AG04450 (cell line): Measurements from ENCODE around the gene SLC35B1. TPM values are rescaled to one million over a fixed set of nuclear protein-coding genes. Genes with fewer than 3 reads are reported as not detected.

Experiments used
- CTCF ChIA-PET: fragments of 300-600, 350-600 bp; formaldehyde crosslinking; extraction: SDS; loops from one replicate; lab custom pipeline; 2022; ENCODE audit warnings: antibody characterized with exemption, inconsistent platforms; lab: Charles Lee
- POLR2A ChIA-PET: fragments of 350-600 bp; formaldehyde crosslinking; extraction: SDS; loops from one replicate; lab custom pipeline; 2021; ENCODE audit warnings: antibody characterized with exemption, inconsistent platforms; lab: Yijun Ruan, JAX
- DNase-seq: peaks from one replicate; pipeline ENCODE4 v3.0.0-alpha.2; 2011; ENCODE audit warnings: low read depth, low spot score
- H3K27ac ChIP-seq: one replicate; pipeline ENCODE4 v1.5.1; 2012; ENCODE audit warnings: low read depth, low read length, control low read depth
- H3K27me3 ChIP-seq: one replicate; pipeline ENCODE4 v1.6.0; 2012; ENCODE audit warnings: low read length; ENCODE audit not compliant: control insufficient read depth, insufficient read depth
- H3K4me3 ChIP-seq: 2 replicates; pipeline ENCODE4 v1.5.1; 2011; ENCODE audit warnings: mild to moderate bottlenecking, low read depth, low read length, control low read depth
- H3K9me3 ChIP-seq: 2 replicates; pipeline ENCODE4 v1.5.1; 2012; ENCODE audit warnings: low read length; ENCODE audit not compliant: control insufficient read depth, insufficient read depth
- polyA minus RNA-seq: library from RNA; depleted of rRNA, polyadenylated mRNA; stranded (reverse); fragments of >200 nt; gene quantifications from 2 replicates; pipeline ENCODE4 v1.2.3, GENCODE V29; 2011; rRNA and poly(A)+ RNA removed
- polyA plus RNA-seq: library from polyadenylated mRNA; depleted of rRNA; stranded (reverse); fragments of >200 nt; gene quantifications from 2 replicates; pipeline ENCODE4 v1.2.3, GENCODE V29; 2011; rRNA removed
- TF ChIP-seq, protein P1 (sequence below): IDR thresholded peaks from 2 replicates; pipeline ENCODE4 v1.5.1; 2011; ENCODE audit warnings: low read depth, low read length, control low read depth, inconsistent platforms

Gene SLC35B1, protein sequence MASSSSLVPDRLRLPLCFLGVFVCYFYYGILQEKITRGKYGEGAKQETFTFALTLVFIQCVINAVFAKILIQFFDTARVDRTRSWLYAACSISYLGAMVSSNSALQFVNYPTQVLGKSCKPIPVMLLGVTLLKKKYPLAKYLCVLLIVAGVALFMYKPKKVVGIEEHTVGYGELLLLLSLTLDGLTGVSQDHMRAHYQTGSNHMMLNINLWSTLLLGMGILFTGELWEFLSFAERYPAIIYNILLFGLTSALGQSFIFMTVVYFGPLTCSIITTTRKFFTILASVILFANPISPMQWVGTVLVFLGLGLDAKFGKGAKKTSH
- polyA plus RNA-seq, result 99.1 and 109 TPM in 2 replicates
- polyA minus RNA-seq, result 64.2 and 77.9 TPM in 2 replicates

DNA sequence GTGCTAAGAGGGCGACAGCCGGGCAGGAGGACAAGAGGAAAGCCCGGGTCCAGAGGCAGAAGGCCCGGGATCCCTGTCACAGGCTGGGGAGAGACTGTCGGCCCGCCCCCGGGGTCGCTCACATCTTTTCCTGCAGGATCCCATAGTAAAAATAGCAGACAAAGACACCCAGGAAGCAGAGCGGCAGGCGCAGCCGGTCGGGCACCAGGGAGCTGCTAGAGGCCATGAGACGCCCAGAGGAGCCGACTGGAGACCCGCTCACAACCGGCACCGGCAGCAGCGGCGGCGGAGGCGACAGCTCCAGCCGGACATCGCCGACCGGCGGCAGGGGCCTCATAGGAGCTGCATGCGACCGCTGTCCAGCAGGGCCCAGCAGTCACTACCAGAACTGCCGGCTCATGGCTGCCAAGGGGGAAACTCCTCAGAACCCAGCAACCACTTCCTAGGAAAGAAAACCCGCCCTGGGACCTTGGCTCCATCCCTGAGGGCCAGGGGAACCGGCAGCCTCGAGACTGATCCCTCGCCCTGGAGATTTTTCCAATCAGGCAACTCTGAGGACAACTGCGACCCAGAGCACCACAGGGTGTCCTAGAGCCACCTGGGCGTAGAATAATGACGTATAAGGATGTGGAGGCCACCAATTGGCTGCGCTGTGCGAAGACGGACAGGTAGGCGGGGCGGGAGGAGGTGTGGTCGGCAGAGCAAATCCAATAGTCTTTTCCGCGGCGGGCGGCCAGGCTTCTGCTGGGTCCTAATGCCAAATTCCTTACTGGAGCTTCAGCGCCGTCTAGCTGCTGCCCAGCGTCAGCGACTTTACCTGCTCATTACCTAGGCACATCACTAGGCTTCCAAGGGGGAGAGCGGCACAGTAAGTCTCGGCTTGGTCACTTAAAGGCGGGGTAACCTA, at the start of gene SLC35B1:
Gene SLC35B1, minus strand, starts transcription at position 357 of the 907 bp plus-strand sequence. Its CDS starts 131 bp downstream, at position 226.
- no peaks in the 10 kb centered on the region; the same call in 1 of the 2 replicates for H3K9me3 ChIP-seq
- peak within 1 kb of the TSS; percentile 92 for H3K27ac ChIP-seq
- no peaks in the 10 kb centered on the region for H3K27me3 ChIP-seq
- POLR2A ChIA-PET, result interaction anchor here (0.5 to 1.4 kb wide), 8 partner anchors 10 to 423 kb away, joined by 3 to 10 read pairs (median 4); partner anchors contain the start of genes FAM117A and KAT7
- TF ChIP-seq, protein P1, sequence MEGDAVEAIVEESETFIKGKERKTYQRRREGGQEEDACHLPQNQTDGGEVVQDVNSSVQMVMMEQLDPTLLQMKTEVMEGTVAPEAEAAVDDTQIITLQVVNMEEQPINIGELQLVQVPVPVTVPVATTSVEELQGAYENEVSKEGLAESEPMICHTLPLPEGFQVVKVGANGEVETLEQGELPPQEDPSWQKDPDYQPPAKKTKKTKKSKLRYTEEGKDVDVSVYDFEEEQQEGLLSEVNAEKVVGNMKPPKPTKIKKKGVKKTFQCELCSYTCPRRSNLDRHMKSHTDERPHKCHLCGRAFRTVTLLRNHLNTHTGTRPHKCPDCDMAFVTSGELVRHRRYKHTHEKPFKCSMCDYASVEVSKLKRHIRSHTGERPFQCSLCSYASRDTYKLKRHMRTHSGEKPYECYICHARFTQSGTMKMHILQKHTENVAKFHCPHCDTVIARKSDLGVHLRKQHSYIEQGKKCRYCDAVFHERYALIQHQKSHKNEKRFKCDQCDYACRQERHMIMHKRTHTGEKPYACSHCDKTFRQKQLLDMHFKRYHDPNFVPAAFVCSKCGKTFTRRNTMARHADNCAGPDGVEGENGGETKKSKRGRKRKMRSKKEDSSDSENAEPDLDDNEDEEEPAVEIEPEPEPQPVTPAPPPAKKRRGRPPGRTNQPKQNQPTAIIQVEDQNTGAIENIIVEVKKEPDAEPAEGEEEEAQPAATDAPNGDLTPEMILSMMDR, result peak; percentile 94
- CTCF ChIA-PET, result interaction anchor here (0.5 to 2.6 kb wide), 21 partner anchors 8 to 1713 kb away, joined by 3 to 11 read pairs (median 5); no protein-coding TSS in a partner anchor
- DNase-seq, result peak; percentile 97
- H3K4me3 ChIP-seq, result peak within 1 kb of the TSS; percentile 95

DNA sequence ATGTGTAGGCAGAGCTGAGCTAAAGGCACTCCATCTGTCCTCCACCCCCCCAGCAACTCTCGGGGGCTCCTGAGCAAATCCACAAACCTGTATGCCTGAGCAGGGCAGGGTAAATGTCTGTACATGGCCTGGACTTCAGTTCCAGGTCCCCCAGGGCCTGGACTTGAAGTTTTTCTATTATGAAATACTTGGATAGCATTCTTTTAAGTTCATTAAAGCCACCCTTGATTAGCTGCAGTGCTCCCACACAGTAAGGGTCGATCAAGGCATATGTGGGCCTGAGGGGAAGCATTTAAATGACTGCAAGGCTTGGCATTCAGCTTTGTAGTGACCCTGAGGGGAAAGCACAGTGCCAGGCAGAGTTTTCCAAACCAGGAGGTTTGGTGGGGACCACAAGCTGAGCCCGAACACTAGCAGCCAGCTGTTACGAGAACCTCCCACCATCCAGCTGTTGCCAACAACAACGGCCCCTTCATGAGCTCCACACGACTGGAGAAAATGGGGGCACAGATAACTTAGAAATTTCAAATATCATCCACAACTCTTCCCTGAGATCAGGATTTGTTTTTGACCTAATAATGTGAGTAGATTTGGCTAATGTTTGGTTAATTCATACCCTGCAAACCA, 49.5 kb upstream of the SLC35B1 start:
- ChIA-PET POLR2A (no interaction called here), CTCF (no interaction called here)
- Histone ChIP-seq H3K27me3 (peaks cover 20% of the 10 kb centered on the region), H3K9me3 (no peaks in the 10 kb centered on the region), H3K4me3 (no peak overlapping the region), H3K27ac (no peak overlapping the region)
- DNase-seq, result no peak
- TF ChIP-seq, protein P1, result no peak

DNA sequence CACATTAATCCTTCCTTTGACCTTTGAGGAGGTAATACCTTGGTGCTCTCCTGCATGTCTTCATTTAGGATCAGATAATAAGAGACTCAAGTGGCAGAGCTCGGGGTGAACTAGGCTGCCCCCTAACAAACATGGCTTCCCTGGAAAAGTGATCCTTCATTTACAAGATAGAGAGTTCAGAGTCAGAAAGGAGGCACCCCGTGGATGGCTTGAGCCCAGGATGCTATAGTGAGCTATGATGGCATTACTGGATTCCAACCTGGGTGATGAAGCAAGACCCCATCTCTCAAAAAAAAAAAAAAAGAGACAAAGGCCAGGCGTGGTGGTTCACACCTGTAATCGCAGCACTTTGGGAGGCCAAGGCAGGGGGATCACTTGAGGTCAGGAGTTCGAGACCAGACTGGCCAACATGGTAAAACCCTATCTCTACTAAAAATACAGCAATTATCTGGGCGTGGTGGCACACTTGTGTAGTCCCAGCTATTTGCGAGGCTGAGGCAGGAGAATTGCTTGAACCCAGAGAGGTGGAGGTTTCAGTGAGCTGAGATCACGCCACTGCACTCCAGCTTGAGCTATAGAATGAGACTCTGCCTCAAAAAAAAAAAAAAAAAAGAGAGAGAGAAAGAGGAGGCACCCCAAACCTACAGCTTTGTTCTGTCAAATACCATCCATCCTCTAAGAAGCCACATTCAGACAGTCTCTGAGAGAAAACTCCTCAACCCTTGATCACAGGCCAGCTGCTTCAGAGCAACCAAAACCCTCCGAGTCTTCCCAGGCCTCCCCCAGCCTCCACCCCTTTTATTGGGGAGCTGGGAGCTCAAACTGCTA, 48.8 kb upstream of the SLC35B1 start:
- Histone ChIP-seq H3K4me3 (no peak overlapping the region), H3K27me3 (peaks cover 13% of the 10 kb centered on the region), H3K27ac (no peak overlapping the region), H3K9me3 (no peaks in the 10 kb centered on the region)
- ChIA-PET POLR2A (no interaction called here), CTCF (no interaction called here)
- no peak for DNase-seq
- TF ChIP-seq, protein P1, result no peak

DNA sequence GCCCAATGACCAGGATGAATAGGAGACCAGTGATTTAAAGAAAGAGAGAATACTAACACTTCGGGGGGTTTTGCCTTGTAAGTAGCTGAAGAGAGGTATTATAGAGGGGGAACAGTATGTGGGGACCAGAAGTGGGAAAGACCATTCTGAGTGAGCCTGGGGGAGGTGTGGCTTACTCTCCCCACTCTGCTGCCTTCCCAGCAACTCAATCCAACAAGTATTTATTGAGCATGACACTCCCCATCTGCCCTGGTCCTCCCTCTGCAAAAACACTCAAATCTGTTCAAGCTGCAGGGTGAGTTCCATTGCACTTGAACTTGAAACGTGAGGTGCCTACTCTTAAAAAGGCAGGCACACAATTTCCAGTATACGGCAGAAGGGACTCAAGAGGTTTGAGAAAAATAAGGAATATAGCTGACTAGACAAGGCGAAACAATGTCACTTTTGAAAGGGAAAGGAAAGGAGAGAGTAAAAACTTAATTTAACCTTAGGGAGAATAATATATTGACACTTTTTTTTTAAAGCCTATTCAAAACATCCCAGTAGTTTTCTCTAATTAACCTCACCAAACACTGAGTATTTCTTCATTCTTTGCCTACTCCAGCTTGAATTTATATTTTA, 48.0 kb upstream of the SLC35B1 start:
- POLR2A ChIA-PET, result no interaction called here
- TF ChIP-seq, protein P1, result no peak
- no peak for DNase-seq
- no peak overlapping the region for H3K27ac ChIP-seq
- no peak overlapping the region for H3K4me3 ChIP-seq
- H3K27me3 ChIP-seq, result peaks cover 6% of the 10 kb centered on the region
- no peaks in the 10 kb centered on the region for H3K9me3 ChIP-seq
- CTCF ChIA-PET, result no interaction called here
